GM21526 (cell line): ENCODE data around the gene PNKP.

Source experiments
- ATAC-seq: cut with Tn5 transposase; IDR thresholded peaks from one replicate; pipeline ENCODE4 v1.9.1; 2021; ENCODE audit warnings: moderate library complexity; ENCODE audit not compliant: unreplicated experiment, low FRiP score

The PNKP gene

DNA sequence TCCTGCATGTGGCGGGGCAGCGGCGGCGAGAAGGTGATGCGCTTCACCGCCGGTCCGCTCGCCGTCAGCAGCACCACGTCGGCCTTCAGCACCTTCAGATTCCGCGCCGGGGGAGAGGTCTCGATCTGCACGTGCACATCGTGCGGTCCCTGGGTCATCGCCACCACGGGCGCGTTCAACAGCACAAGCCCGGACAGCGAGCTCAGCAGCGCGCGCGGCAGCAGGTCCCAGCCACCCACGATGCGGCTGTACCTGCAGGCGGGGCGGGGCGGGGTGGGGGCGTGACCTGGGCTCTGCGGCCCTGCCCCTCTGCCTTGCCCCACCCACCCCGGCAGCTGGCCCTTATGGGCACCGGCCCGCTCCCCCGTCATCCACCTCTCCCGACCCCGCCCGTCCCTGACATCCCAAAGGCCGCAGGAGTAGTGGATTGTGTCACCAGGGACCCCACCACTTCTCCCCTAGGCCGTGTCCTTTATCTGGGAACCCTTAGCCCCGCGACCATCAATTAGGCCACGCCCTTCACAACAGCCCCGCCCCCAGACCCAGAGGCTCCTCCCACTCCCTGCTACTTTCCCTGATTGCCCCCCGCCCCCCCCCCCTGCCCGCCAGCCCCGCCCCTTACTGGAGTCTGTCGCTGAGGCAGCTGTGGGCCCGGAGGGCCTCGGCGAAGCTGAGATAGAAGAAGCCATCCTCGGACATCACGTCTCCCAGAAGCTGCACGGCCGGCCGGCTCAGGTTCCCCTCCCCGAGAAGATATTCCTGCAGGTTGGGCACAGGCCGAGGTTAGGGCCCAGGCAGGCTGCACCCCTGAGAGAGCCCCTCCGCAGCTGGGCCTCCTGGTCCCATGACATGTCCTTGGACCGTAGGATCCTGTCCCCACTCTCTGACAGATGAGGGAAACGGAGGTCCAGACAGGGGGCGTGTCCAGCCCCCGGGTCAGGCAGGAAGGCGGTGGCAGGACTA, 23.3 kb upstream of the PNKP start:
- ATAC-seq = no peak

DNA sequence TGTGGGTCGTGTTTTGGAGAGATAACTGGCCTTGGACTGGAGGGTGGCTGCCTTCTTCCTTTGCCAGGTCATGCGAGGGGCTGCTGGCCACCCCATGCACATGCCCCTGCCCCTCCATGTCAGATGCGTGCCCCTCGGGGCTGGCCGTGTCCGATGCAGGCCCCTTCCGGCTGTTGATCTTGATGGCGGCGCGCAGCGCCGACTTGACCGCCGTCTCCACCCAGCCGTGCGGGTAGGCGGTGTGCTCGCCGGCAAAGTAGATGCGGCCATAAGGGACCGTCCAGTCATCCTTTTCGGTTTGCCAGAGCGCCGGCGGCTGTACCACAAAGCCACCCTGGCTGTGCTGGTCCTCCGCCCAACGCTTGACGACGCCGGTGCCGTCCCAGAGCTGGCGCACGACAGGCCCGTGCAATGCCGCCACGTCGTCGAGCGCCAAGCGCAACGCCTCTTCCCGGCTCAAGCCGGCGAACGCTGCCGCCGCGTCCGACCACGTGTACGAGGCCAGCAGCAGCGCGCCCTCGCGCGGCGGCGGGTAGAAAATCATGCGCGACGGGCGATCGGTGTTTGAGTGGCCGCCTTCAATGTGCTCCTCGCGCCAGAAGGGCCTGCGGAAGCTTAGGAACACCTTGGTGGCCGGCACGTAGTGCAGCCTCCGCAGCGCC, 22.4 kb upstream of the PNKP start:
- ATAC-seq = no peak

DNA sequence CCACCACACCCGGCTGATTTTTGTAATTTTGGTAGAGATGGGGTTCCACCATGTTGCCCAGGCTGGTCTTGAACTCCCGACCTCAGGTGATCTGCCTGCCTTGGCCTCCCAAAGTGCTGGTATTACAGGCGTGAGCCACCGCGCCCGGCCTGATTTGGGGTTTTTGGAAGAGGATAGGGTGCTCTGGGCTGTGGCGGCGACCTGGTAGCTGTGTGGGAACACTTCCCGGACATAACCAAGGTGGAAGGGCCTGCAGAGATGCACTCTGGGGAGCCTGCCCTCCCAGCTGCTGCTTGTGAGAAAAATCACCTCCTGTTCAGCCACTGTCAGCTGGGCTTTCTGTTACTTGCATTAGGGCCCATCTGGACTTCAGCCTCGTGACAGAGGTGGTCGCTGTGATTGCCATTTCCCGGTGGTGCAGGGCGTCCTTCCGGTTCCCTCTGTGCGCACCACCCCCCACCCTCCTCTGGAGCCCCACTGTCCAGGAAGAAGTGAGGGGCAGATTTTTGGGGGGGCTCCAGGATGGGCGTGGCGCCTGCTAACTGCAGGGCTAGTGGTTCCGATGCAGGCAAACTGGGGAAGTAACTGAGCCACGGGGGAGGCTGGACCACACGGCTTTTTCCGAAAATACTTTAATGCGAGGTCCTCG, 21.8 kb upstream of the PNKP start:
- no peak for ATAC-seq

DNA sequence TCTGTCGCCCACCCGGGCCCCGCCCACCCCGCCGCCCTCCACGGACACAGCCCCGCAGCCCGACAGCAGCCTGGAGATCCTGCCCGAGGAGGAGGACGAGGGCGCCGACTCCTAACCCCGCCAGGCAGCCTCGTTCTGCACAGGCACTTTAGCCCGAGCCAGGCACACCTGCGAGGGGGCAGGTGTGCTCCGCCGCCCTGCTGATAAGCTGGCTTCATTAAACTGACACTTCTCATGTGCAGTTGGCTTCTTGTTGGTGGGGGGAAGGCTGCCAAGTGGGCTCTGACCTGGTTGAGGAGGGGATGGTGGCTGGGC, 21.1 kb upstream of the PNKP start:
- ATAC-seq = no peak

DNA sequence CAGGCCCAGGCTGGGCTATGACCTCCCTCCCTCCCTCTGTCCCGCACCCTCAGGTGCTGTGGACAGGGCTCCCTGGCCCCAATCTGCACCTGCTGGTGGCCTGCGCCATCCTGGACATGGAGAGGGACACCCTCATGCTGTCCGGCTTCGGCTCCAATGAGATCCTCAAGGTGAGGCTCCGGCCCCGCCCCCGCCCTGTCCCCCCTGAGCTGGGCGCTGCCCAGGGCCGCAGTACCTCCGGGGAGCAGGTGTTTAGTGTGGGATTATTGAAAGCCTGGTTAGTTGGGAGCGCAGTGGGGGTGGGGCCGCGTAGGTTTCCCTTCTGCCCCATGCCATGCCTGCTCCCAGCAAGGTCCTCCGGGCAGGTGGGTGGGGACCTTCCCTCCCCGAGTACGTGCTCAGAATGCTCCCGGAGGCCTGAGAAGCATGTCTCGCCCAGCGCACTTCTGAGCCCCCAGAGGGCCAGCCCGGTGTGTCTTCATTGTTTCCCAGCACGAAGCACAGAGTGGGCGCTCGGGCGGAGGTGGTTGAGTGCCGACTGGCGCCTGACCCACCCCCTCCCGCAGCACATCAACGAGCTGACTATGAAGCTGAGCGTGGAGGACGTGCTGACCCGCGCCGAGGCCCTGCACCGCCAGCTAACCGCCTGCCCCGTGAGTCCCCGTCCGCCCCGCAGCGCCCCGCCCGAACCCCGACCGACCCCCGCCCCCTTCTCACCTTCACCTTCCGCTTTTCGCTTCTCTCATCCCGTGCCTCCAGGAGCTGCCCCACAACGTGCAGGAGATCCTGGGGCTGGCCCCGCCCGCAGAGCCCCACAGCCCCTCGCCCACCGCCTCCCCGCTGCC, 20.5 kb upstream of the PNKP start:
- ATAC-seq = no peak

DNA sequence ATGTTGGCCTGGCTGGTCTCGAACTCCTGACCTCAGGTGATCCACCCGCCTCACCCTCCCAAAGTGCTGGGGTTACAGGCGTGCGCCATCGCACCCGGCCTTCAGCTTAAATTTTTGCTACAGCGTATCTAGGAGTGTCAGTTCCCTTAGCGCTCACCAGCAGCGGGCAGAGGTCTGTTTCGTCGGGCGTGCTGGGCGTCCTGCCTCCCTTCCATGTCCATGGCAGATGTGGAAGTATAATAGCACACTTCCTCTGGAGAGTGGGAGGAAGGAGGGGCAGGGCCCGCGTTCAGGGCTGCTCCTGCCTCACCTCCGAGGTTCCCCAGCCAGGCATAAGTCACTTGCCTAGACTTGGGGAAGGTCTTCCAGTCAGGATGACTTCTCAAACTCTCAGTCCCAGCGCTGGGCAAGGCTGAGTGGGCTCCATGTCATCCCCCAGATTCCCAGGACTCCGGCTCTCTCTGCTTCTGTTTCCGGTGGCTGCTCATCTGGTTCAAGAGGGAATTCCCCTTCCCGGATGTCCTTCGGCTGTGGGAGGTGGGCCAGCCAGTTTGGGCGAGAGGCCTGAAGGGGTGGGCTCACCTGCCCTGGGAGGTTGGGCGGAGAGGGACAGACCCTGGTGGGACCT, 19.8 kb upstream of the PNKP start:
- no peak for ATAC-seq

DNA sequence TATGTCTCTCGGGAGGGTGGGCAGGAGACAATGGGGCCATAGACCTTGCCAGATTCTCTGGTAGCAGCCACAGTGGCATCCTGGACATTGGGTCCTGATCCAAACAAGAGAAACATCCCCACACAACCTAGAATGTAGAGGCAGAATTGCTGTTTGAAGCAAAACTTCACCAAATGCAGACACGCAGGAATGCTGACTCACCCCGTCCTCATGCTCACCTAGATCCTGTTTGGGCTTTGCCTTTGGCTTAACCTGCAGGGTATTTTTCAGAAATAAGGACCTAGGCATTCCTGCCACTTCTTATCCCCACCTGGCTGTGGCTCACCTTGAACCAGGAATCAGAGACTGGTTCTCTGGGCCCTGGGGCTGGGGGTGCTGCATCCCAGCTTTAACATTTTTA, 17.4 kb upstream of the PNKP start:
- no peak for ATAC-seq

DNA sequence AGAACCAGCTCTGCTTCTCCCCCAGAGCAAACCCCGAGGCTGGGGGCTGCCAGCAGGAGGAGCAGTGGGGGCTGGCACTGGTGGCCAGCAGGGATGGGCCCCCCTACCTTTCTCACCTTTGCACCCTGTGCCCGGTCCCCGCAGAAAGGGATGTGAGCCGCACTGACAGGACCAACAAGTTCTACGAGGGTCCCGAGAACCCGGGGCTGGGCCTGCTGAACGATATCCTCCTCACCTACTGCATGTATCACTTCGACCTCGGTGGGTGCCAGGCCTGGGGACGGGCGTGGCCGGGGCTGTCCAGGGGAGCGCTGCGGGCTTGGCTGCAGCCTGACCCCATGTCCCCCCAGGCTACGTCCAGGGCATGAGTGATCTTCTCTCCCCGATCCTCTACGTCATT, 16.7 kb upstream of the PNKP start:
- ATAC-seq = no peak

DNA sequence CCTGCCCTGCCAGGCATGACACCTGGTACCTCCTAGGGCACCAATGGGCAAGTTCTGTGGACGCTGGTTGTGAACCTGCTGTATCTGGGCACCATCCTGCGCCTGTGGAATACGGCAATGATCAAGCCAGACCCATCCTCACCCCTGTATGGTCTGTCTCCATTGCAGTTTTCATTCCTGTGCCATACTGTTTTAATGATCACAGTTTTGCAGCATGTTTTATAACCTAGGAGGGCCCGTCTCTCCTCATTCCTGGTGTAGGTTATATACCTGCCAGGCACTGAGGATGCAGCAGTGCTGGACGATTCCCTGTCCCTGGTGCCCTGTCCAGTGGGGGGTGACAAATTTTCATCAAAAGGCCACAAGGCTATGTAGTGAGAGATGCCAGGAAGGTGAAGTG, 15.7 kb upstream of the PNKP start:
- no peak for ATAC-seq

DNA sequence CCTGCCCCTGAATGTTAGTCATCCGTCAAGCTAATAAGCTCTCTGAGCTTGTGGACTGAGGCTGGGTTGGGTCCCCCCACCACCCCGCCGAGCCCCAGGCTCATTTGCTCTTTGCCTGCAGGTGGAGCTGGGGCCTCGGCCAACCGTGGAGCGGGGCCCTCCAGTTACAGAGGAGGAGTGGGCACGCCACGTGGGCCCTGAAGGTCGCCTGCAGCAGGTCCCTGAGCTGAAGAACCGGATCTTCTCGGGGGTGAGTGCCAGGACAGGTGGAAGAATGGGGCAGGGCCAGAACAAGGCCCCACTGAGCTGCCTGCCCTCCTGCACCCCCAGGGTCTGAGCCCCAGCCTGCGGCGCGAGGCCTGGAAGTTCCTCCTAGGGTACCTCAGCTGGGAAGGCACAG, 15.3 kb upstream of the PNKP start:
- ATAC-seq = no peak

DNA sequence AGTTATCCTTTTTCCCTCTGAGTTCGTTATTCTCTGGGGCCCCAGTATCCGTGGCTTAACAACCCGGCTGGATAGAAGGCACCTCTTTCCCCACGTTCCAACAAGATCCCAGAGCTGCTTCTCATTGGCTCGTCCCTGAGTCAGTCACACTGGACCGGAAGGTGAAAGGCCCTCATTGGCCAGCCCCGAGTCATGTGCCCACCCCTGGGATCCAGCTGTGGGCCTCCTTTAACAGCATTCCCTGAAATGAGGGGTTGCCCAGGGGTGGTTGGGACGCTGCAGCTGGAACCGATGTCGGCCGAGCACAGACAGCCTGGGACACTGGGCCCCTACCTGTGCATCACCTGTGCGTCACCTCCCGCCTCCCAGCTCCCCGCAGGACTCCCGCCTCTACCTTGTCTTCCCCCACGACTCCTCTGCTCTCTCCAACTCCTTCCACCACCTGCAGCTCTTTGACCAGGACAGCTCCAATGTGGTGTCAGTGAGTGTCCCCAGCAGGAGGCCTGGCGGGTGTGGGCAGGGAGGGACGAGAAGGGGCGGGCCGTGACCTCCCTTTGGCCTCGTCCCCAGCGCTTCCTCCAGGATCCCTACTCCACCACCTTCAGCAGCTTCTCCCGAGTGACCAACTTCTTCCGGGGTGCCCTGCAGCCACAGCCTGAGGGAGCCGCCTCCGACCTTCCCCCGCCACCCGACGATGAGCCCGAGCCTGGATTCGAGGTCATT, 14.5 kb upstream of the PNKP start:
- no peak for ATAC-seq

DNA sequence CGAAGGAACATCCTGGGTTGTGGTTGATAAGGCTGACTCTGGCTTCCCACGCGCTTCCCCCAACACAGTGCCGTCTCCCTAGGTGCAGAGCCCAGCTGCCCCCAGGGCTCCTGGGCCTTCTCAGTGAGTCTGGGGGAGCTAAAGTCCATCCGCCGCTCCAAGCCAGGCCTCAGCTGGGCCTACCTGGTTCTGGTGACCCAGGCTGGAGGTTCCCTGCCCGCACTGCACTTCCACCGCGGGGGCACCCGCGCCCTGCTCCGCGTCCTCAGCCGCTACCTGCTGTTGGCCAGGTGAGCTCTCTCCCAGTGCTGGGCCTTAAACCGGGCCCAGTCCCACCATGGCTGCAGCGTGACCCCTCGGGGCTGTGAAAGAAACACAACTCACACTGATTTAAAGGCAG, 13.8 kb upstream of the PNKP start:
- no peak for ATAC-seq

DNA sequence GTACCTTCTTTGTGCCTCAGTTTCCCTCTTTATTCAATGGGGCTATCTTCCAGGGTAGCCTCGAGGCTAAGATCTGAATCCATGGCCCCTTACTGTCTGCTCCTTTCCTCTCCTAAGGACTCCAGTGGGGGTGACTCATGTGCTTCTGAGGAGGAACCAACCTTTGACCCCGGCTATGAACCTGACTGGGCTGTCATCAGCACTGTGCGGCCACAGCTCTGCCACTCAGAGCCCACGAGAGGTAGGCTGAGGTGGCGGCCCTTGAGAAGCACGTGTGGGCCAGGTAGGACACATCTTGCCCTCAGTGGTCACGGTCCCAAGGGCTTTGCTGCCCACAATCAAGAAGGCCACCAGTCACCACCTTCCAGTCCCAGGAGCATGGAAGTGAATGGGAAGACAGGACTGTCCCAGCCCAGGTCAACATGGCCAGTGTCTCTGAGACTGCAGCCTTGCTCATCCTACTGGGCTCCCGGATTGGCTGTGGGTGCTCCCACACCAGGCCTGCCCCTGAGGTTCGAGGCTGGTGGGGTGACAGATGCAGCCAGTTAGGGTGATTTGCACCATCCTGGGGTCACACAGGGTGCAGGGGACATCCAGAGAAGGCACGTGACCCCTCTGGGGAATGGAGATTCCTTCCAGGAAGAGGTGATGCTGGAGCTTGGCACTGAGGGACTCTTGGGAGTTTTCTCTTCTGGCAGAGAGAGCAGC, 12.9 kb upstream of the PNKP start:
- ATAC-seq = no peak

DNA sequence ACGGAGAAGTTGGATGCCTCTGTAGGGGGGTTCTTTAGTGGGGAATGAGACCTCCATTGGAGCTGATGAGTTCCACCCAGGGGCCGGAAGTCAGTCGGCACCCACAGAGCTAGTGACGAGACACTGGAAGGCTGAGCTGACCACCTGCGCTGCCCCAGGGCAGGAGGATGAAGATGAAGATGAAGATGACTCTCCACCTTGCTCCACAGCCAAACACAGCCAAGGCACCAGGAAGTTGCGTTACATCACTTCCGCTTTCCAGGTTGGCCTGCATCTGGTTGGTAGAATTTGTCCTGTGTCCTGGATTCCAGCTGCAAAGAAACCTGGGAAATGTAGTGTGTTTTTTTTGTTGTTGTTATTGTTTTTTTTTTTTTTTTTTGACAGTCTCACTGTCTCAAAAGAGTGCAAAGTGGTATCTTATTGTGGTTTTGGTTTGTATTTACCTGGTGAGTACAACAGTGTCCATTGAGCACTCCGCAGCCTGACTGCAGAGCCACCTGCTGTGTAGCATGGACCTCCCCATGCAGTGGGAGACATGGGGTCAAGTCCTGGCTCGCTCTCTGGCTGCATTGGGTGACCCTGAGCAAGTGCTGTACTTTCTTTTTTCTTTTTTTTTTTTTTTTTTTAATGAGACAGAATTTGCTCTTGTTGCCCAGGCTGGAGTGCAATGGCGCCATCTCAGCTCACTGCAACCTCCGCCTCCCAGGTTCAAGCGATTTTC, 12.0 kb upstream of the PNKP start:
- no peak for ATAC-seq

DNA sequence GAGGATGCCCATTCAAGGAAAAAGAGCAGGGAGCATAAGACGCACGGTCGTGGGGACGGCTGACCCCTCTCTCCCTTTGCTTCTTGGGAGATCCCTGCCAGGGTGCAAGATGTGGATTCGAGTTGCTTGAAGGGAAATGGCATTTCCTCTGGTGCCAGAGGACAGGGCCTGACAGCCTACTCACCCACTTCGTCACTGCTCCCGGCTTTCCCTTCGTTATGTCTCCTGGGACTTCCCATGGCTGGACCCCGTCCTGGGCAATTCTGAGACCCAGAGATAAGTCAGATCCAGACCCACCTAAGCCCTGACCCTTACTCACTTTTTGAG, 11.3 kb upstream of the PNKP start:
- ATAC-seq = no peak

DNA sequence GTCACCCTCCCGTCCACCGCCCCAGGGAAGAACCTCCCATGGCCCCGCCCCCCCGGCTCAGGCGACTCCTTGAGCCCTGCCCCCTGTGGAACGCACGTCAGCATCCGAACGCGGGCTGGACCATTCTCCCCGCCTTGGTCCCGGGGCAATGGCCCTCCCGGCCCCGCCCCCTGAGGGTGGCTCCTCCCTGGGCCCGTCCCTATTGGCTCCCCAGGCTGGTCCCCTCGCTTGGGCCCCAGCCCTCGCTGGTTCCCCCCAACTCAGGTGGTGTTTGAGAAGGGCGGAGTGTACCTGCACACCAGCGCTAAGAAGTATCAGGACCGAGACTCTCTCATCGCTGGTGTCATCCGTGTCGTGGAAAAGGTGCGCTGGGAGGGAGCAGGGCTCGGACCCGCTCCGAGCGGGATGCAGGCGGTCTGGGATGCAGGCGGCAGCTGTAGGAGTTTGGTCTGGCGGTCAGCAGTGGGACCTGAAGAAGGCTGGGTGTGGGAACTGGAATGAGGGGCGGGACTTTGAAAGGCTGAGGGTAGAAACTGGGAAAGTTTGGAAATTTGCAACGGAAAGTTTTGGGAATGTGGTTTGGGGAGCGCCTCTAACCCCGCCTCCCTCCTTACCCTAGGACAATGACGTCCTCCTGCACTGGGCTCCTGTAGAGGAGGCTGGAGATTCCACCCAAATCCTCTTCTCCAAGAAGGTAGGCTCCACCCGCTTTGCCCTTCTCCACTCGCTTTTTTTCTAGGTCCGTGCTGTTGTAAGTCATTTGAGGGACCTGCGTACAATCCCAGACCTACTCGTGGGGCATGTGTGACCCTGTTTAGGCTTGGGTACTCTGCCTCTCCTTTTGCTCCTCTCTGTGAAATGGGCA, 10.7 kb upstream of the PNKP start:
- peak; percentile 37 for ATAC-seq

DNA sequence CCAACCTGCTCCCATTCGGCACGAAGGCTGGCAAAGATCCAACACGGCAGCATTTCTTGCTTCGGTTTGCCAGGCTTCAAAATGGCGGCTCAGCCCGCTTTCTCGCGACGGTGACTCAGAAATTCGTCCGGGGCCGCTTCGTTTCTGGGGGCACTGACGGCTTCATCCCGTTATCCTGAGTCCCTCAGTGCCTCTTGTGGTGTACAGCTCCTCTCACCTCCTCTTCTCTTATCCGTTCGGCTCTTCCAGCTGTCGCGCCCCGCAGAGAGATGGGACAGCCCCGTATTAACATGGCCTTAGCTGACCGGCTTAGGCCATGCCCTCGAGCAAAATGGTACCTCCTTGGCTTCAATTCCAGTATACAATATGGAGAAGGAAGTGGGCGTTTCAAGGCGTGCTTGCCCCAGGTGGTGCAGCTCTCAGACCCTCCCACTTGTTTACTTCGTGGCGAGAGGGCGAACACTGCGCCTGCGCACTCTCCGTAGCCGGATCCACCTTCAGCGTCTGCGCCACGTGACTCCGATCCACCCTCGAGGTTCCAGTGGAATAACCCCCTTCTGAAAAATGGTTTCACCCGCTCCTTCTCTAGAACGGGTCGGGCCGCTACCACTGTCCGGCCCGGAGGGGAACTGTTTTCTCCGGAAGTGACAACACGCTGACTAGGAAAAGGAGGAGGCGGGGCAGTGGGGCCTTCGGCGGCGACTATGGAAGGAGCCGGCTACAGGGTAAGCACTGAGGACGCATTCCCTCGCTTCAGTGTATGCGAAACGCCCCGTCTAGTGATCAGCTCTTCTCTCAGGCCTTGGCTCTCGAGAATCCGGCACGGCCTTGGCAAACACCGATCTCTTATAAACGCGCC, 9.9 kb upstream of the PNKP start, which contains the start of the genes AKT1S1 and TBC1D17:
AKT1S1 (minus strand) TSS at position 336 of the 859 bp plus-strand sequence. CDS start 4,060 bp downstream, outside the sequence.
TBC1D17 (plus strand) TSS at position 683 of the 859 bp plus-strand sequence; CDS start at position 705, 22 bp downstream.
- peak; percentile 53 for ATAC-seq
